OCI-LY7 (cell line): ENCODE data around the gene KMT2A. TPM values are rescaled to one million over a fixed set of nuclear protein-coding genes. Genes with fewer than 3 reads are reported as not detected.

ENCODE experiments used
- BruUV-seq: library from RNA; stranded (reverse); fragments of 400-500 nt; replicated peaks from 2 replicates; lab custom pipeline; 2021; lab: Mats Ljungman, UMichigan
- CTCF ChIA-PET: fragments of 300-600 bp; sonication (Branson Sonifier 250); formaldehyde crosslinking; loops from one replicate; lab custom pipeline; 2022; ENCODE audit warnings: antibody characterized with exemption; ENCODE audit not compliant: unreplicated experiment; lab: Charles Lee
- POLR2A ChIA-PET: fragments of 300-600 bp; sonication (Branson Sonifier 250); formaldehyde crosslinking; loops from one replicate; lab custom pipeline; 2022; ENCODE audit warnings: antibody characterized with exemption; lab: Charles Lee
- DNase-seq: peaks from one replicate; pipeline ENCODE4 v3.0.0-alpha.2; 2015; ENCODE audit warnings: low spot score
- H2AFZ ChIP-seq: fragments of 200-600 bp; sonication (generic), shearing (Covaris generic); 2 replicates; pipeline ENCODE4 v1.6.1; 2014; ENCODE audit warnings: mild to moderate bottlenecking, antibody characterized with exemption, low read length, moderate library complexity
- H3K27ac ChIP-seq: fragments of 200-600 bp; sonication (generic); 2 replicates; pipeline ENCODE4 v1.5.1; 2014; ENCODE audit warnings: mixed run types, low read depth, mild to moderate bottlenecking, moderate library complexity, low read length, inconsistent platforms; ENCODE audit not compliant: poor library complexity, severe bottlenecking
- H3K36me3 ChIP-seq: fragments of 200-600 bp; sonication (generic); 2 replicates; pipeline ENCODE4 v1.6.1; 2014; ENCODE audit warnings: mild to moderate bottlenecking, antibody characterized with exemption, low read length, moderate library complexity, mixed read lengths; ENCODE audit not compliant: insufficient read depth
- H3K4me1 ChIP-seq: fragments of 200-600 bp; sonication (generic); 2 replicates; pipeline ENCODE4 v1.5.1; 2014; ENCODE audit warnings: mild to moderate bottlenecking, low read length; ENCODE audit not compliant: insufficient read depth, poor library complexity, severe bottlenecking
- H3K4me2 ChIP-seq: fragments of 200-600 bp; sonication (generic); 2 replicates; pipeline ENCODE4 v1.6.1; 2014; ENCODE audit warnings: mild to moderate bottlenecking, low read length
- H3K4me3 ChIP-seq: fragments of 200-600 bp; sonication (generic); 2 replicates; pipeline ENCODE4 v1.5.1; 2014; ENCODE audit warnings: mild to moderate bottlenecking, low read depth, low read length; ENCODE audit not compliant: poor library complexity, severe bottlenecking
- H3K79me2 ChIP-seq: fragments of 200-600 bp; sonication (generic); 2 replicates; pipeline ENCODE4 v1.6.1; 2016; ENCODE audit warnings: low read depth, mild to moderate bottlenecking, low read length, moderate library complexity, mixed read lengths; ENCODE audit not compliant: insufficient read depth
- H3K9me2 ChIP-seq: fragments of 200-600 bp; sonication (generic); 2 replicates; pipeline ENCODE4 v1.6.1; 2016; ENCODE audit warnings: mild to moderate bottlenecking, low read length, mixed read lengths; ENCODE audit not compliant: insufficient read depth
- H3K9me3 ChIP-seq: fragments of 200-600 bp; sonication (generic); 2 replicates; pipeline ENCODE4 v1.6.1; 2014; ENCODE audit warnings: mild to moderate bottlenecking, mixed run types, low read length, mixed read lengths
- H4K20me1 ChIP-seq: fragments of 200-600 bp; sonication (generic); 2 replicates; pipeline ENCODE4 v1.6.1; 2014; ENCODE audit warnings: mild to moderate bottlenecking, antibody characterized with exemption, low read length, moderate library complexity, mixed read lengths; ENCODE audit not compliant: insufficient read depth
- CTCF ChIP-seq: fragments of 200-600 bp; sonication (generic); conservative IDR thresholded peaks from 2 replicates; pipeline ENCODE4 v1.5.1; 2014; ENCODE audit warnings: mild to moderate bottlenecking, antibody characterized with exemption, low read length, moderate library complexity, mixed read lengths
- EZH2phosphoT487 ChIP-seq: fragments of 200-600 bp; sonication (generic); IDR thresholded peaks from 2 replicates; pipeline ENCODE4 v1.6.1; 2018; ENCODE audit warnings: low read depth, borderline replicate concordance, mild to moderate bottlenecking, mixed run types, antibody characterized with exemption, low read length, moderate library complexity, mixed read lengths
- intact Hi-C: fragments of 100-400 bp; cut with micrococcal nuclease; formaldehyde crosslinking; loops from one replicate; pipeline ENCODE4 v1.10.0; 2022; ENCODE audit not compliant: unreplicated experiment
- total RNA-seq, 2 experiments: library from RNA; depleted of rRNA in 1 of 2; stranded (reverse); fragments of >200 nt in 1 of 2; shearing (Covaris generic) in 1 of 2; gene quantifications; 2 replicates each; pipeline ENCODE4 v1.2.3, GENCODE V29; 2014 to 2022

KMT2A gene
- total RNA-seq, 2 experiments from 2014 or later, result 55.8 to 90.0 TPM

GRCh38 chr11:118436639-118437207, 431 bp downstream of the KMT2A start:
- CTCF ChIA-PET, result no interaction called here
- BruUV-seq, result no TSS peak
- H3K4me3 ChIP-seq, result peak overlapping the region; percentile 87

GRCh38 chr11:118437208-118438125, 1.2 kb downstream of the KMT2A start:
- no TSS peak for BruUV-seq
- intact Hi-C loops, result loop anchor here (5.0 kb wide), 3 partner anchors 75 to 430 kb away; partner anchors contain the start of gene ARCN1
- TF ChIP-seq EZH2phosphoT487 (no peak), CTCF (no peak)
- peak overlapping the region; percentile 87 for H3K4me3 ChIP-seq
- H3K4me2 ChIP-seq, result peak overlapping the region; percentile 85
- peaks cover 59% of the 10 kb centered on the region for H3K79me2 ChIP-seq
- peaks cover 37% of the 10 kb centered on the region for H3K36me3 ChIP-seq
- peaks cover 40% of the 10 kb centered on the region for H4K20me1 ChIP-seq
- peak overlapping the region; percentile 63 for H3K27ac ChIP-seq
- no peaks in the 10 kb centered on the region for H3K9me3 ChIP-seq
- H2AFZ ChIP-seq, result no peak overlapping the region
- peaks cover 49% of the 10 kb centered on the region for H3K4me1 ChIP-seq
- ChIA-PET POLR2A (interaction anchor here (1.0 kb wide), 1 partner anchor 18 kb away, joined by 3 read pairs; no protein-coding TSS in a partner anchor), CTCF (no interaction called here)
- DNase-seq, result peak; percentile 53
- no peaks in the 10 kb centered on the region for H3K9me2 ChIP-seq

More at GRCh38 chr11:118436639-118437207, 431 bp downstream of the KMT2A start:
- H4K20me1 ChIP-seq, result peaks cover 33% of the 10 kb centered on the region
- H3K9me2 ChIP-seq, result no peaks in the 10 kb centered on the region
- no peak overlapping the region for H2AFZ ChIP-seq
- intact Hi-C loops, result loop anchor here (1.0 to 5.0 kb wide), 4 partner anchors 74 to 429 kb away; partner anchors contain the start of genes ARCN1 and TMEM25
- peak overlapping the region; percentile 85 for H3K4me2 ChIP-seq
- H3K4me1 ChIP-seq, result peaks cover 46% of the 10 kb centered on the region
- peak; percentile 59 for DNase-seq
- H3K36me3 ChIP-seq, result peaks cover 30% of the 10 kb centered on the region
- TF ChIP-seq CTCF, result no peak
- TF ChIP-seq EZH2phosphoT487, result no peak
- H3K9me3 ChIP-seq, result no peaks in the 10 kb centered on the region
- H3K27ac ChIP-seq, result peak overlapping the region; percentile 63
- H3K79me2 ChIP-seq, result peaks cover 52% of the 10 kb centered on the region
- POLR2A ChIA-PET, result interaction anchor here (0.6 to 1.8 kb wide), 3 partner anchors 39 to 490 kb away, joined by 3 to 9 read pairs (median 4); no protein-coding TSS in a partner anchor
